Fibroblast of skin of abdomen (primary cell): ENCODE results near the gene TSPAN7. TPM values are rescaled to one million over a fixed set of nuclear protein-coding genes. Genes with fewer than 3 reads are reported as not detected.

Experiments used
- DNase-seq: peaks from one replicate; pipeline ENCODE4 v3.0.0-alpha.2; 2013
- polyA plus RNA-seq, 2 experiments: library from polyadenylated mRNA; unstranded; fragments of 120-200 nt; gene quantifications; one replicate each; pipeline ENCODE4 v1.2.1, GENCODE V29; 2013; ENCODE audit not compliant: insufficient read length in 2 of 2

TSPAN7 gene, protein sequence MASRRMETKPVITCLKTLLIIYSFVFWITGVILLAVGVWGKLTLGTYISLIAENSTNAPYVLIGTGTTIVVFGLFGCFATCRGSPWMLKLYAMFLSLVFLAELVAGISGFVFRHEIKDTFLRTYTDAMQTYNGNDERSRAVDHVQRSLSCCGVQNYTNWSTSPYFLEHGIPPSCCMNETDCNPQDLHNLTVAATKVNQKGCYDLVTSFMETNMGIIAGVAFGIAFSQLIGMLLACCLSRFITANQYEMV
- polyA plus RNA-seq (2013, experiment 1 of 2; ENCODE audit: insufficient read length) = 0.42 TPM
- polyA plus RNA-seq (2013, experiment 2 of 2; ENCODE audit: insufficient read length) = 0.37 TPM

GRCh38 chrX:38561126-38561868, at the start of gene TSPAN7:
Gene TSPAN7 (plus strand): TSS chrX:38561542. CDS start chrX:38561547, 5 bp downstream.
- DNase-seq = peak; percentile 60

DNA sequence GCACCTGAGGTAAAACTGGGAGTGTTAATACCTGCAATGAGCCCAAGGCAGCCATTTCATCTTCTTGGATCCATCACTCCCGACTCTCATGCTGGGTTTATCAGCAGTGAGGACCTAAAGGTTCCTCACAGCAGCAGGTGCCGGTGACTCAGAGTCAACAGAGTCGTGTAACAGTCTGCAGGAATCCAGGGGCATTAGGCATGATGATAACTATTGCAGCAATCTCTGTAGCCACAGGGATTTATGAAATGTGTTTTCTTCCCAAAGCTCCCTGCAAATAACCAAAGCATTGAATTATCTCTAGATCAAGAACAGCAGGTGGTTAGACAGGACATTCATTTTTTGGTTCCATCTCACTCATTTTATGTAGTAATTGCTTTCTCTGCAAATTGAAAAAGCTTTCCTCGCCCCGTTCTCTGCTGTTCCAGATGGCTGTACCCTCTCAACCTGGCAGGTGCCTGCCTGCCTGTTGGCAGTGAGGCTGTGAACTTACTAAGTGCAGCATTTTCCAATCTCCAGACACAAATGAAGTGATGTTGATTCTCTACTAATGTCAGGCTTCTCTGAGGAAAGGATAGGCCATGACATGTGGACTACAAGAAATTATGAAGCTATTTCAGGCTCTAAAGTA, 48.1 kb upstream of the TSPAN7 start:
- DNase-seq = no peak

DNA sequence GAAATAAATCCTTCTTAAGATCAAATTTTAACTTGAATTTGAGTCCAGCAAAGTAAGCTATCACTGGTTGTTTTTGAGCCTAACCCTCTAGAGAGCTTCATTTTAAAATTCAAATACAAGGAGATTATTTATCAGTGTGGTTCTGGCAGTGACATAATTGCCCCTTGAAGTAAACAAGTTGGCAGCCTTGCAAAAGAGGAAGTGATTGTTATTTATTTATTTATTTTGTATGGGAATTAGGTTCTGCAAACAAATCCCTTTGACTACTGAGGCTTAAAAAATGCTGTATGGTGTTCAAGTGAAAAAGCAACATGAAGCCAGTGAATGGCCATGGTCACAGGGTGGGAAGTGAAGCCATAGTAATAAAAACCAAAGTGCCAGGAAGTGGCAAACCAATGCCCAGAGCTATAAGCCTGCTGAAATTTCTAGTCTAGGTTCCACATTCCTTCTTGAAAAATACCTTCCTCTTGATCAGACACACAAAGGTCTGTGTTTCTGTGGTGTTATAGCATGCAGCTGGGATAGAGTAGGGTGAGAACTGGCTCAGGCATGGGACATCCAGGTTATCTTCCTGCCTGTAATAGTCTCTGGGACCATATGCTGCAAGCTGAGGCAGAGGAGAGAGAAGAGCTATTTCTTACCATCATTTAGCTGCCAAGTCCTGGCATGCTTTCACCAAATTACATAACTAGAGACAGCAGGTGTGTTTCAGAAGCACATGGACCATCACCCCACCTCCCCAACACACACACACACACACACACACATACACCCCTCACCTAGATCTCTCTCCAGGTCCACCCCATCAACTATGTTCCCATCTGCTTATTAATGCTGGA, 47.1 kb upstream of the TSPAN7 start:
- no peak for DNase-seq

DNA sequence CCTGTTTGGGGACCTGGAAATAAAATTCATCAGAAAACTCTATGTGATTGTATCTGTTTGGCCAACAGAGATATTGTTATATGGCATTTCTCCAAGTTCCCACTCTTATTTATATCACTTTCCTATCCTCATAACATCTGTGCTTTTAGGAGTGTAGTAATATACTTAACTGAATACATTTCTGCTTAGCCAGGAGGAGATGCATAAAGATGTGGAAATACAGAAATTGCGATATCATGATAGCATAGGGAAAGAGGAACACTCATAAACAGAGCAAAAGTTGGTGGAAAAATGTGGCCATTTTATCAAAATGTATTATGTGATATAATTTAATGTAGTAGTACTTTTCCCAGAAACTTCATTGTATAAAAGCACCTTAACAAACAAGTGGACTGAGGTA, 46.1 kb upstream of the TSPAN7 start:
- DNase-seq = no peak

DNA sequence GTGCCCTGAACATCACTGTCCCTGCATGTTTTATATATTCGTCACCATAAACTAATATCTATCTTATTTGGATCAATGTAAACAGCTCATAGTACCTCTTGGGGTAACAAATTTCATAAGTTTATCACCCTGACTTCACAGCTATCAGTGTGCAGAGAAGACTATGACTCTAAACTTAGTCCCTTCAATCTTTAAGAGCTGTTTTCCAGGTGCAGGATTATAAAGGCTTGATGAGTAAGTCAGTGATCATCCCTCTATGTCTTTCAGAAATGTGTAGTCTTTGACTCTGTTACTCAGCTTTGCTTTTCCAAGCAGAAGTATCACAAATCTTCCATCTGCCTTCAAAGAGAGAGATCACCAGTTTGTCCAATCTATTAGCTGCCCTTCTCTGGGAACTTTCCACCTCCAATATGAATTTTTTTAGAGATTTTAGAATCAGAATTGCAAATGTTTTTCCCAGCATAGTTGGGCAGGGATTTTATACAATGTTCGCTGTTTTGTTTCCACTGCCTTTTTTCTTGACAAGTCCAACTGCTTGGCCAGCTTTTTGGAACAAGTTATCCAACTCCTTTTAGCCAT, 45.1 kb upstream of the TSPAN7 start:
- no peak for DNase-seq

DNA sequence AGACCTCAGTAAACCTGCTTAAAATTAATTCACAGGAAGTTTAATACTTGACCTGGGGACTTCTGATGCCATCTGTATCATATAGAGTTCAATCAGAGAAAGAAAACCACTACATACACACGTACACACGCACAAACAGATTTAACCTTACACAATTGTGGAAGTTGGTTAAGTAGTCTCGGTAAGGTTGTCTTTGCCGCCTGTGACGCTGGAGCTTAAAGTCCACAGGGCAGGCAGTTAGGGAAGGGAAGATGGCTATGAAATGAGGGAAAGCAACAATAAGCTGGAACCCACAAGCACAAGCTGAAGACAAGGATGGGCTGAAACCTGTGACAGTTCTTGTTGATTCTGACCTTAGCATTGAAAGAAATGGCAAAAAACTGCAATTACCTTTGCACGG, 41.7 kb upstream of the TSPAN7 start:
- no peak for DNase-seq

GRCh38 chrX:38538134-38538533, 23.2 kb upstream of the TSPAN7 start:
- DNase-seq = no peak

DNA sequence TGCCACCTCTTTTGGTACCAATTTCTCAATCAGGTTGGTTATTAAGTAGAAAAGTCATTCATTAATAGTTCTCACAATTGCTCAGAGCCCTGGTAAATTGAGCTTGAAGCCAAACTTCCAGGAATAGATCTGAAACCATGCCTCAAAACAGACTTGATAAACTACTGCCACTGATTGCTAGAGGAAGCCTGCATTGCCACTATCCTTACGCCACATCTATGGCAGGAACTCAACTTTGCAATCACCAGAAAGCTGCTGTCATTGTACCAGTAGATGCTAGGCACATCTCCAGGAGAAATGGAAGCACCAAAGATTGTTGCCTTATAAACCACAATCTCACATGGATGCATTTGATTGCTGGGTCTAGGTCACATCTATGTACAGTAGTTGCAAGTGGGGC, 21.6 kb upstream of the TSPAN7 start:
- DNase-seq = no peak

GRCh38 chrX:38548508-38548907, 12.8 kb upstream of the TSPAN7 start:
- DNase-seq = no peak

- no peak for DNase-seq
These were observed 8.6 kb upstream of the TSPAN7 start for GRCh38 chrX:38552721-38553120.

DNA sequence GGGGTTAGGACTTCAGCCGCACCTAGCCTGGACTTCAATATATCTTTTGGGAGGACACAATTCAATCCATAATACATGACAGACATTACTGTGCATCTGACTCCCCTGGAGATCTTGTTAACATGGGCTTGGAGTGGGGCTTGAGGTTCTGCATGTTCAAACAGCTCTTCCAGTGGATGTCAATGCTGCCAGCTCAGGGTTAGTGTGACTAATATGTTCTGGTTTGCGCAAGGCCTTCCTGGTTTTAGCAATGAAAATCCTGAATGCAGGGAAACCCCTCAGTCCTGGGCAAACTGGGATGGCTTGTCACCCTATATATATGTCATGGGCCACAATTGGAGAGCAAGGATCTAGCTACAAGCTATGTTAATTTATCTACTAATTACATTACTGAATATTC, 2.7 kb upstream of the TSPAN7 start:
- DNase-seq = no peak

DNA sequence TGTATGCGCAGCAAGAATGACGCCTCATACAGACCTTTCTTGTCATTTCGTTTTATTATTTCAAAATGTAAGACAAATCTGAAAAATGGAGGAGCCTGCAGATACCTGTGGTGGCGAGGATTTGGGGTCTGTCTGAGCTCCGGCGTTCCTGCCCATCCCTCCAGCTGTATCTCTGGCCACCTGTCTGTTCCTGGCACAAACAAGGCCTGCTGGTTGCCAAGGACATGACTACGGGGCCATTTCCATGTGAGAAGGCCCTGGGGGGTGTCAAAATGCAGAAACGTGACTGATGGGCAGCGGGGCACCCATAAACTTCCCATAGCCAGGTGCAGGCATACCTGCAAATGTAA, 591 bp upstream of the TSPAN7 start:
- no peak for DNase-seq

DNA sequence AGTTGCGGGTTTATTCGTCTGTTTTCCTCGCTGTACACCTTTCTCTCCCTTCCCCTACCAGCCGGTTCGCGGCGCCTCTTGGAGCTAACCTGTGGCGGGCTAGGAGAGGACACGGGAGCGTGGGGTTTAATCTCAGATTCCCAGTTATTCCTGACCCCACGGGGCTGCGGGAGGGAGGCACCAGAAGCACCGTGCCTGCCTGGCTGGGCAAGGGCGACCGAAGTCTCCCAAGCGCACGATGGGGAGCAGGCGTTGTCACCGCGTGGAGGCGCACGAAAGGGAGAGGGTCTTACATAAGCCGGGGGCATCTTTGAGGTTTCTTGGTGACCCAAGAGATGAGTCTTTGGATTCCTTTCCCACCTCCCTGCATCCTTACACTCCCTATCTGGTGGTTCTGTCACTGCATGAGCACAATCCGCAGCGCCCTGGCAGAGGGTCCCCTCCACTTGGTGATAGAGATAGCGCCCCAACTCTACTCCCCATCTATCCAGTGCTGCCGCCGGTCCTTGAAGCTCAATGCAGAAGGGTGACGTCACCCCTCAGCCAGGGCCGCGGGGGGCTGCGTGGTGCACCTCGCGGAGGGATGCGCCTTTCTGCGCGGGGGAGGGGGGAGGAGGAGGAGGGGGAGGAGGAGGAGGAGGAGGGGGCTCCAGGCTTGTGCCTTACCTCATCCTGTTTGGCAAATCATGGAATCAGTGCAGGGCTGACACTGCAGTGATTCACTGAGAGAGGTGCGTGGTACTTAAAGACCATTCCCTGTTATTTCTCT, 793 bp downstream of the TSPAN7 start:
- no peak for DNase-seq

GRCh38 chrX:38563030-38563429, 1.7 kb downstream of the TSPAN7 start:
- DNase-seq = no peak

GRCh38 chrX:38570396-38570795, 9.1 kb downstream of the TSPAN7 start:
- DNase-seq = no peak

DNA sequence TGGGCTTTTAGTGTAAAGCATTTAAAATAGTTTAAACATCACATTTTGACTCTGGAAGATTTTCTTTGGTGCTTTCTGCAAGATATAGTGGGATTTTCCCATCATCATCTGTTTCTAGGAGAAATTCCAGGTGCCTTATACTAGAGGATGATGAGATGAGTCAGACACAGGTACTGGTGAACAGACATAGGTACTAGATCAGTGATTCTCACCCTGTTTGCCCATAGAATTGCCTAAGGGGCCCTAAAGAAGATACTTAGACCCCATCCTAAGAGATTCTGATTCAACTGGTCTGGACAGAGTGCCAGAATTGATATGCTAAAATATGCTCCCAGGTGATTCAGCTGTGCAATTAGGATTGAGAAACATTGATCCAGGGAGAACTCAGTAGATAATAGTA, 9.7 kb downstream of the TSPAN7 start:
- DNase-seq = no peak

- DNase-seq = no peak
These were observed 13.5 kb downstream of the TSPAN7 start for GRCh38 chrX:38574858-38575257.

GRCh38 chrX:38575888-38576287, 14.5 kb downstream of the TSPAN7 start:
- DNase-seq = no peak

- DNase-seq = no peak
These were observed 16.4 kb downstream of the TSPAN7 start for GRCh38 chrX:38577738-38578137.

DNA sequence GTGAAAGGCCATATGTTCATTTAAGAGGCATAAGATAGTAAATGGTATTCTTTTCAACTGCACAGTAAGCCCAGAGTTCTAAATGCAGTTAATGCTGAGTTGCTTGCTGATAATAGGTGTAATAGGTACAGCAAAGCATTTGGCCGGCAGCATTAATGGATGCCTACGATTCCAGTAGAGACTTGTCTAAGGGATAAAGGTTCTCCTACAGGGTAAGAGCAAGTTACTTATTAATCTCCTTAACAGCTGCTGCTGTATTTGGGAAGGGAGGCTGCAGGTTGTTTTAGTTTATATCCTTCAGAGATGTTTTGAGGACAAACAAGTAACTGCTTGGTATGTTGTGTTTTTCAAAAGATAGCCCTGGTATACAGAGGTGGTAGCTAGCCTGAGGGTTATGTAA, 16.8 kb downstream of the TSPAN7 start:
- no peak for DNase-seq

GRCh38 chrX:38583181-38583580, 21.8 kb downstream of the TSPAN7 start:
- no peak for DNase-seq

DNA sequence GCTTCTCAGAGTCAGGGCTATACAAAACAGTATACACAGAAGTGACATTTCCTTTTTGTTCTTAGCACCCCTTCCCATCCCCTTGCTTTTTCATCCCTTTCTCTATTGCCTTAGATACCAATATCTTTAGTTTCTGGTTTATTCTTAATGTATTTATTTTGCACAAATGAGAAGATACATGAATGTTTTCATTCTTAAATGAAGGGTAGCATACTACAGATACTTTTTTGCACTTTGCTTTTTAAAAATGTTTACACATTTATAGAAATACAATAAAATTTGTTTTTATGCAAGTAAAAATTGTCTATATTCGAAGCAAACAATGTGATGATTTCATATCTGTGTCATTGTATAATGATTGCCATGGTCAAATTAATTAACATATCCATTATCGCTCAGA, 33.1 kb downstream of the TSPAN7 start:
- DNase-seq = no peak
